ENCODE results near the gene CALY.

Gene CALY

DNA sequence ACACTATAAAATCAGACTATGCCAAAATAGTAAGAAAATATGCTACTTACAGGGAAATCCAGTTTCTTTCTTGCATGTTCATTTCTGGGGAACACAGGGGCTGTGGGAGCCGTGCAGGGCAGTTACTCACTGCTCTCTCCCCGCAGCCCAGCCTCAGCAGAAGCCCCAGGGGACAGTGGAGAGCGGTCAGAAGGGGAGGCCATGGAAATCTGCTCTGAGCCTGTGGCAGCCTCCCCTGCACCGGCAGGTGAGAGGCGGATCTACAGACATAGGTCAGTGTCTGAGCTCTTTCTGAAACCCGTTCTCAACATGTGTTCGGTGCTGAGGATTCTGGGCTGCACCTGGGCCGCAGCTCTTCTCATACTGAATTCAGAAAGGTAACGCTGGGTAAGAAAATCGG lies 25.1 kb downstream of the CALY start:
- Histone ChIP-seq H3K9me3 (ENCODE audit: control insufficient read depth, low read length) (no peaks in the 10 kb centered on the region), H3K4me3 (ENCODE audit: insufficient read depth, low read depth, low read length) (no peak overlapping the region), H3K27me3 (ENCODE audit: control insufficient read depth, insufficient read depth, low read length, poor library complexity, severe bottlenecking) (no peaks in the 10 kb centered on the region), H3K4me1 (ENCODE audit: control insufficient read depth, insufficient read depth, low read length) (no peaks in the 10 kb centered on the region), H3K27ac (ENCODE audit: insufficient read depth, low read depth, low read length, poor library complexity, severe bottlenecking) (no peak overlapping the region), H3K36me3 (ENCODE audit: control insufficient read depth, insufficient read depth, low read length) (peaks cover 10% of the 10 kb centered on the region)
- 95 to 97% methylated on average over 10 of the region's 10 CpGs for WGBS, 2 experiments

DNA sequence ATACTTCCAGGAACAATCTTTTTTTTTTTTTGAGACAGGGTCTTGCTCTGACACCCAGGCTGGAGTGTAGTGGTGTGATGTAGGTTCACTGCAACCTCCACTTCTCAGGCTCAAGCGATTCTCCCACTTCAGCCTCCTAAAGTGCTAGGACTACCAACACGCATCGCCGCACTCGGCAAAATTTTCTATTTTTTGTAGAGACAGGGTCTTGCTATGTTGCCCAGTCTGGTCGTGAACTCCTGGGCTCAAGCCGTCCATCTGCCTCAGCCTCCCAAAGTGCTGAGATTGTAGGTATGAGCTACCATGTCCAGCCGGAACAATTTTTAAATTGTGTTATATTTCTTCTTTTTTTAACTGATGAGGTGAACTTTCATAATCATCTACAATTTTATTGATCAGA lies 25.9 kb downstream of the CALY start:
- no peaks in the 10 kb centered on the region for H3K27me3 ChIP-seq (ENCODE audit: control insufficient read depth, insufficient read depth, low read length, poor library complexity, severe bottlenecking)
- no peak overlapping the region for H3K4me3 ChIP-seq (ENCODE audit: insufficient read depth, low read depth, low read length)
- H3K9me3 ChIP-seq (ENCODE audit: control insufficient read depth, low read length), result no peaks in the 10 kb centered on the region
- H3K36me3 ChIP-seq (ENCODE audit: control insufficient read depth, insufficient read depth, low read length), result peaks cover 10% of the 10 kb centered on the region
- WGBS, 2 experiments, result 93 to 99% methylated on average over 7 to 8 of the region's 8 CpGs
- H3K27ac ChIP-seq (ENCODE audit: insufficient read depth, low read depth, low read length, poor library complexity, severe bottlenecking), result no peak overlapping the region
- no peaks in the 10 kb centered on the region for H3K4me1 ChIP-seq (ENCODE audit: control insufficient read depth, insufficient read depth, low read length)

DNA sequence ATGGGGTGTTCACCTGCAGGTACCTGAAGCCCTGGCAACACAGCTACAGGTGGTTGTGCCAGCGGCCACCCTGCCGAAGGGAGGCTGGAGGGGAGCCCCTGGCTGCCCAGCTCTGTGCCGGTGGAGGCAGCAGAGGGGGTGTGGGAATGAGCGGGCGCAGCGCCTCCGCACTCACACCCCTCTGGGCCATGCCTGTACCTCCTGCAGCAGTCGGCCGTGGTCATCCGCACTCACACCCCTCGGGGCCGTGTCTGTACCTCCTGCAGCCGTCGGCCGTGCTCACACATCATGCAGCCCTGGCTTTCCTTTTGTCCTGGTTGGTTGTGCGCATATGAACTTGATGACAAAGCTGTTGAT lies 26.3 kb downstream of the CALY start:
- H3K27ac ChIP-seq (ENCODE audit: insufficient read depth, low read depth, low read length, poor library complexity, severe bottlenecking), result no peak overlapping the region
- H3K4me1 ChIP-seq (ENCODE audit: control insufficient read depth, insufficient read depth, low read length), result no peaks in the 10 kb centered on the region
- no peaks in the 10 kb centered on the region for H3K9me3 ChIP-seq (ENCODE audit: control insufficient read depth, low read length)
- 97% methylated on average over 16 of the region's 16 CpGs for WGBS, 2 experiments
- no peak overlapping the region for H3K4me3 ChIP-seq (ENCODE audit: insufficient read depth, low read depth, low read length)
- H3K27me3 ChIP-seq (ENCODE audit: control insufficient read depth, insufficient read depth, low read length, poor library complexity, severe bottlenecking), result no peaks in the 10 kb centered on the region
- peaks cover 10% of the 10 kb centered on the region for H3K36me3 ChIP-seq (ENCODE audit: control insufficient read depth, insufficient read depth, low read length)

DNA sequence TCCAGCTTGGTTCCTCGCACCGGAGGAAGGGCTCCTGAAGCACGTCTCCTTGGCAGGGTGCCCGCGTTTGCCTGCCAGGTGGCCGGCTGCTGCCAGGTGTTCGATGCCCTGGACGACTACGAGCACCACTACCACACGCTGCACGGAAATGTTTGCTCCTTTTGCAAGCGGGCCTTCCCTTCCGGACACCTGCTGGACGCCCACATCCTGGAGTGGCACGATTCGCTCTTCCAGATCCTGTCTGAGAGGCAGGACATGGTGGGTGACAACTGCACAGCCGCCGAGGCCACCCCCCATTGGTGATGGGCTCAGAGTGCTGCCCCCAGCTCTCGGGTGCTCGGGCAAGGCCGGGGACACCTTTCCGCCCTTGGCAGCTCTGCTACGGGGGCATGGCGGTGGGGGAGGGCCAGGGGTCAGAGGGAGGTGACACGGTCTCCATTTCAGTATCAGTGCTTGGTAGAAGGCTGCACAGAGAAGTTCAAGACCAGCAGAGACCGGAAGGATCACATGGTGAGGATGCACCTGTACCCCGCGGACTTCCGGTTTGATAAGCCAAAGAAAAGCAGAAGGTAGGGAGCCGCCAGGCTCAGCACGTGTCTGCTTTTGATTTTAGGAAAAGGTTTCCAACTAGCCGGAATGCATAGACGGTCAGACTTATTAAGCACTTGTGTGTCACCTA lies 26.8 kb downstream of the CALY start:
- Histone ChIP-seq H3K36me3 (ENCODE audit: control insufficient read depth, insufficient read depth, low read length) (peaks cover 10% of the 10 kb centered on the region), H3K27me3 (ENCODE audit: control insufficient read depth, insufficient read depth, low read length, poor library complexity, severe bottlenecking) (no peaks in the 10 kb centered on the region), H3K4me1 (ENCODE audit: control insufficient read depth, insufficient read depth, low read length) (no peaks in the 10 kb centered on the region), H3K4me3 (ENCODE audit: insufficient read depth, low read depth, low read length) (peak overlapping the region; percentile 96), H3K9me3 (ENCODE audit: control insufficient read depth, low read length) (no peaks in the 10 kb centered on the region), H3K27ac (ENCODE audit: insufficient read depth, low read depth, low read length, poor library complexity, severe bottlenecking) (no peak overlapping the region)
- 96% methylated on average over 33 of the region's 33 CpGs for WGBS, 2 experiments

DNA sequence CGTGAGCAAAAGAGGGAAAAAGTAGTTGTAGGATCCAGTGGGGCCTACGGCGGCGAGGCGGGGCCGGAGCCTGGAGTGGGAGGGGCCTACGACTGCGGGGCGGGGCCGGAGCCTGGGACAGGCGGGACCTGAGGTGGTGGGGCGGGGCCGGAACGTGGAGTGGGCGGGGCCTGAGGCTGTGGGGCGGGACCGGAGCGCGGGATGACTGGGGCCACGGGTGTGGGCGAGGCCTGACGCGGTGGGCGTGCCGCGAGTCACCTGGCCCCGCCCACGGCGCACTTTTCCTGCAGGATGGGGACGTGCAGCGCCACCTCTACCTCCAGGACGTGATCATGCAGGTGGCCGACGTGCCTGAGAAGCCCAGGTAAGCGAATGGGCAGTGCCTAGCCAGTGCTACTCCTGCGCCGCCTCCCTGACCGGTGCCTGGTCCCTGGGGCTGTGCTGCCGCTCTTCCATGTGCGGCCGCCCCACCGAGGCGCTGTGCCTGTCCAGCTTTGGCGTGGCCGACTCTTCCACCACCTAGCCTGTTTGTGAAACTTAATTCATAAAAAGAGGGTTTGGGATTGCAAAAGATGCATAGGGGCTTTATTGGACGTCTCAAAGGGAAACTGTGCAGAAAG lies 27.5 kb downstream of the CALY start:
- H3K27me3 ChIP-seq (ENCODE audit: control insufficient read depth, insufficient read depth, low read length, poor library complexity, severe bottlenecking), result no peaks in the 10 kb centered on the region
- no peaks in the 10 kb centered on the region for H3K4me1 ChIP-seq (ENCODE audit: control insufficient read depth, insufficient read depth, low read length)
- H3K4me3 ChIP-seq (ENCODE audit: insufficient read depth, low read depth, low read length), result peak overlapping the region; percentile 96
- peaks cover 10% of the 10 kb centered on the region for H3K36me3 ChIP-seq (ENCODE audit: control insufficient read depth, insufficient read depth, low read length)
- no peaks in the 10 kb centered on the region for H3K9me3 ChIP-seq (ENCODE audit: control insufficient read depth, low read length)
- 26 to 28% methylated on average over 46 of the region's 46 CpGs for WGBS, 2 experiments
- H3K27ac ChIP-seq (ENCODE audit: insufficient read depth, low read depth, low read length, poor library complexity, severe bottlenecking), result peak overlapping the region; percentile 94

DNA sequence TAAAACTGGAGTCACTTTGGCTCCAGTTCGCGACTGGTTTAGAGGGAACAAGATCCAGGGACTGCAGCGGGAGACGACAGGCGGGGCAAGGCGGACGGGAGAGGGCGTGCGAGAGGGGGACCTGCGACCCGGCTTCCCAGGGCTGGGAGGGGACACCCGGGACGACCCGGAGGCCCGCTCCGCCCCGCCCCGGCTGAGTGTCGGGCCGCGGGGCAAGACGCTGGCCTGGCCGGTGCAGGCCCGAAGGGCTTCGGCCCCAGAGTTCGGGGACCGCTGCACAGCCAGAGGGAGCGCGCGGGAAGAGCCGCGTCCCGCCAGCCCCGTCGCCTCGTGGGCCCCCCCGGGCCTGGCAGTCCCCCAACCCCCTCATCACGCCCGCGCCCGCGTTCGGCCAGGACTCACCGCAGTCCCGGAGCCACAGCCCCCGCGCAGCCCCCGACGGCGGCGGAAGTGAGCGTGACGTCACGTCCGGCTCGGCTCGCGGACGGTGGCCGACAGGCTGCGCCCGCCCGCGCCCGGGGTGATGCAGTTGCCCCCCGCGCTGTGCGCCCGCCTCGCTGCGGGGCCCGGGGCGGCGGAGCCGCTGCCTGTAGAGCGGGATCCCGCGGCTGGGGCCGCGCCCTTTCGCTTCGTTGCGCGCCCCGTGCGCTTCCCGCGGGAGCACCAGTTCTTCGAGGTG lies 28.1 kb downstream of the CALY start, which contains the start of the genes TUBGCP2 and ZNF511:
TUBGCP2 (minus strand) TSS at position 452 of the 679 bp plus-strand sequence. CDS start 5,931 bp downstream, outside the sequence.
ZNF511 (plus strand) TSS at position 494 of the 679 bp plus-strand sequence; CDS start at position 524, 30 bp downstream.
- H3K27ac ChIP-seq (ENCODE audit: insufficient read depth, low read depth, low read length, poor library complexity, severe bottlenecking), result peak within 1 kb of the TSS; percentile 94
- no peaks in the 10 kb centered on the region for H3K27me3 ChIP-seq (ENCODE audit: control insufficient read depth, insufficient read depth, low read length, poor library complexity, severe bottlenecking)
- peaks cover 10% of the 10 kb centered on the region for H3K36me3 ChIP-seq (ENCODE audit: control insufficient read depth, insufficient read depth, low read length)
- peak within 1 kb of the TSS; percentile 96 for H3K4me3 ChIP-seq (ENCODE audit: insufficient read depth, low read depth, low read length)
- no peaks in the 10 kb centered on the region for H3K4me1 ChIP-seq (ENCODE audit: control insufficient read depth, insufficient read depth, low read length)
- H3K9me3 ChIP-seq (ENCODE audit: control insufficient read depth, low read length), result no peaks in the 10 kb centered on the region
- 0 to 1% methylated on average over 89 of the region's 89 CpGs for WGBS, 2 experiments

DNA sequence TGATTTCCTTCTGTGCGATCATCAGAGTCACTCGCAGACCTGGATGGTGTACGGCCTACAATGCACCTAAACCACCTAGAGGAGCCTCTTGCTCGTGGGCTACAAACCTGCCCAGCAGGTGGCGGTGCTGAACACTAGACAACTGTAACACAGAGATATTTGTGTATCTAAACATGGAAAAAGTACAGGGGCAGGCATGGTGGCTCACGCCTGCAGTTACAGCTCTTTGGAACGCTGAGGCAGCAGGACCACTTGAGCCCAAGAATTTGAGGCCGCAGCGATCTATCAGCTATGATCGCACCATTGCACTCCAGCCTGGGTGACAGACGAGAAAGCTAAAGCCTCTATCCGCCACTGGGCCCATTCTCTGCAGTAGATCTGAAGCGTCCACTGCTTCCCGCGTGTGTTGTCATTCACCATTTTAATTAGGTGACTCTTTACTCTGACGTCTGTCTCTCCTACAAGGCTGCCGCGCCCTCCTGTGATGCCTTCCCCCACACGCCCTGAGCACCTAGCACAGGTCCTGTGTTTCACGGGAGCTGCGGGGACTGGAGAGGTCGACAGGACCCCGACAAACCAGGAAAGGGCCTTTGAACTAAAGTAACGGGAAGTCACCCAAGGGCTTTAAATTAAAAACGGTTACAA lies 28.8 kb downstream of the CALY start:
- H3K9me3 ChIP-seq (ENCODE audit: control insufficient read depth, low read length), result no peaks in the 10 kb centered on the region
- H3K4me1 ChIP-seq (ENCODE audit: control insufficient read depth, insufficient read depth, low read length), result no peaks in the 10 kb centered on the region
- H3K4me3 ChIP-seq (ENCODE audit: insufficient read depth, low read depth, low read length), result peak overlapping the region; percentile 96
- peak overlapping the region; percentile 1 for H3K27ac ChIP-seq (ENCODE audit: insufficient read depth, low read depth, low read length, poor library complexity, severe bottlenecking)
- H3K36me3 ChIP-seq (ENCODE audit: control insufficient read depth, insufficient read depth, low read length), result peaks cover 10% of the 10 kb centered on the region
- H3K27me3 ChIP-seq (ENCODE audit: control insufficient read depth, insufficient read depth, low read length, poor library complexity, severe bottlenecking), result no peaks in the 10 kb centered on the region
- WGBS, 2 experiments, result 13% methylated on average over 25 of the region's 25 CpGs

DNA sequence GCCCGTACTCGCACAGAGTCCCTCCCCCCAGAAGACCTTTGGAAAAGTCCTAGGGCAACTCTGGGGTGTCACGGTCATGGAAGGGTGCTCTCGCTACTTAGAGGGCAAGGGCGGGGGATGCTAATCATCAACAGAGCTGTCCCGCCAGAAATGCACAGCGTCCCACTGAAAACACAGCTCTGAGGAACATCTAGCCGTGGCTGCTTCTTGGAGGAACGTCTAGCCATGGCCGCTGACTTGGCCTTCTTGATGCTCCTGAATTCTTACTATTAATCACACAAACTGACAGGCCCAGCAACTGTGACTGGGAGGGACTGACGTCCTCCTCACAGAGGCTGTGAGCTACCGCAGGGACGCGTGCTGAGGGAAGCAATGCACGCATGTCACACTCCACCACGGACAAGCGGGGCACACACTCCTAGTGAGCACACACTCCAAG lies 29.7 kb downstream of the CALY start:
- H3K27ac ChIP-seq (ENCODE audit: insufficient read depth, low read depth, low read length, poor library complexity, severe bottlenecking), result no peak overlapping the region
- no peaks in the 10 kb centered on the region for H3K27me3 ChIP-seq (ENCODE audit: control insufficient read depth, insufficient read depth, low read length, poor library complexity, severe bottlenecking)
- H3K9me3 ChIP-seq (ENCODE audit: control insufficient read depth, low read length), result no peaks in the 10 kb centered on the region
- WGBS, 2 experiments, result 95 to 96% methylated on average over 17 of the region's 17 CpGs
- H3K36me3 ChIP-seq (ENCODE audit: control insufficient read depth, insufficient read depth, low read length), result peaks cover 13% of the 10 kb centered on the region
- no peaks in the 10 kb centered on the region for H3K4me1 ChIP-seq (ENCODE audit: control insufficient read depth, insufficient read depth, low read length)
- no peak overlapping the region for H3K4me3 ChIP-seq (ENCODE audit: insufficient read depth, low read depth, low read length)

DNA sequence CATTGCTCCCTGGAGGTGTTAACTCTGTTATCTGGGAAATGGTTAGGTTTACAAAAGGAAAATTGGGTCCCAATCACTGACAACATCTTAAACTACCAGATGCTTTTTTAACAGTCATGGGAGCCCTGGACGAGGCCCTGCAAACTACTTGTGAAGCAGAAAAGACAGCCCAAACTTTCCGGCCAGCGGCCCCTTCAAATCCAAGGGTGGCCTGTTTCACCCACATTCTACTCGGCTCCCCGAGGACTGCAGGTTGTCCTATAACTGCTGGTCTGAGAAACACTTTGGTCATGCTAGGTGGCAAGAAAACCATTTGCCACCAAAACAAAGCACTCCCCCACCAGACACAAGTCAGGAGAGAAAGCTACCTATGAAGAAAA lies 30.6 kb downstream of the CALY start:
- 94 to 97% methylated on average over 5 of the region's 5 CpGs for WGBS, 2 experiments
- H3K27me3 ChIP-seq (ENCODE audit: control insufficient read depth, insufficient read depth, low read length, poor library complexity, severe bottlenecking), result no peaks in the 10 kb centered on the region
- H3K4me1 ChIP-seq (ENCODE audit: control insufficient read depth, insufficient read depth, low read length), result no peaks in the 10 kb centered on the region
- H3K4me3 ChIP-seq (ENCODE audit: insufficient read depth, low read depth, low read length), result no peak overlapping the region
- H3K27ac ChIP-seq (ENCODE audit: insufficient read depth, low read depth, low read length, poor library complexity, severe bottlenecking), result no peak overlapping the region
- H3K9me3 ChIP-seq (ENCODE audit: control insufficient read depth, low read length), result no peaks in the 10 kb centered on the region
- H3K36me3 ChIP-seq (ENCODE audit: control insufficient read depth, insufficient read depth, low read length), result peaks cover 13% of the 10 kb centered on the region

DNA sequence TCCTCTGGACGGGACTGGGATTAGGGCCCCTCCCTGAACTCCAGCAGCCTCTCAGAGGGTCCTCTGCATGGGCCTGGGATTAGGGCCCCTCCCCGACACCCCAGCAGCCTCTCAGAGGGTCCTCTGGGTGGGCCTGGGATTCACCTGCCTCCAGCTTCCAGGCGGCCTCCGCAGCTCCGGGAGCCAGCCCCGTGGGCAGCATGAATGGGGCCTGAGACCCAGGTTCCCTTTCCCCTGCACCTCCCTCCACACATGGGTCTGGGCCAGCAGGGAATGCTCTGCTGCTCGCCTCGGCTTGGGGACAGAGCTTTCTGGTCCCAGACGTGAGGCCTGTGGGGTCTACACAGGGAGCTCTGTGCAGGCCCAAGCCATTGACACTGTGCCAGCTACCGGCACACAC lies 33.5 kb downstream of the CALY start:
- no peak overlapping the region for H3K27ac ChIP-seq (ENCODE audit: insufficient read depth, low read depth, low read length, poor library complexity, severe bottlenecking)
- no peaks in the 10 kb centered on the region for H3K9me3 ChIP-seq (ENCODE audit: control insufficient read depth, low read length)
- H3K36me3 ChIP-seq (ENCODE audit: control insufficient read depth, insufficient read depth, low read length), result peaks cover 11% of the 10 kb centered on the region
- no peak overlapping the region for H3K4me3 ChIP-seq (ENCODE audit: insufficient read depth, low read depth, low read length)
- no peaks in the 10 kb centered on the region for H3K27me3 ChIP-seq (ENCODE audit: control insufficient read depth, insufficient read depth, low read length, poor library complexity, severe bottlenecking)
- H3K4me1 ChIP-seq (ENCODE audit: control insufficient read depth, insufficient read depth, low read length), result no peaks in the 10 kb centered on the region
- 92 to 93% methylated on average over 10 of the region's 10 CpGs for WGBS, 2 experiments
